Left ventricle myocardium superior (tissue), 1 donor: Measurements from ENCODE around the gene PARG. TPM values are rescaled to one million over a fixed set of nuclear protein-coding genes. Genes with fewer than 3 reads are reported as not detected.
"Not testable (repeated sequence)": the region's sequence is repeated elsewhere in the genome, so short reads cannot be mapped to it uniquely, and the experiment has no call there.

Source experiments
- ATAC-seq: fragments of 200-7000 bp; cut with Tn5 transposase; one replicate; pipeline ENCODE4 v1.9.1; 2020; ENCODE audit warnings: mild to moderate bottlenecking, moderate library complexity
- DNase-seq: peaks from one replicate; pipeline ENCODE4 v3.0.0-alpha.2; 2020
- intact Hi-C: fragments of 100-400 bp; cut with micrococcal nuclease; formaldehyde crosslinking; loops from one replicate; pipeline ENCODE4 v1.11.0; 2022
- total RNA-seq: library from RNA; stranded (reverse); fragmentation: NEBNext Ultra II Directional; extraction: Animal tissue kit (Norgen Biotek cat#: 25700); gene quantifications from one replicate; pipeline ENCODE4 v1.2.1, GENCODE V29; 2021
- donor health status: DM: no; HTN: yes; CAD: no; lungs with severe emphysema.

Gene PARG
- total RNA-seq, 1 donor from 2014 or later, result 22.7 TPM

- intact Hi-C loops, result no loop called here
Measured at GRCh38 chr10:49837051-49837478, 104.8 kb downstream of the PARG start.

GRCh38 chr10:49834976-49835375, 106.9 kb downstream of the PARG start:
- intact Hi-C loops, result no loop called here
- ATAC-seq (no peak), DNase-seq (no peak)

More at GRCh38 chr10:49837051-49837478, 104.8 kb downstream of the PARG start:
- no peak for ATAC-seq
- no peak for DNase-seq

DNA sequence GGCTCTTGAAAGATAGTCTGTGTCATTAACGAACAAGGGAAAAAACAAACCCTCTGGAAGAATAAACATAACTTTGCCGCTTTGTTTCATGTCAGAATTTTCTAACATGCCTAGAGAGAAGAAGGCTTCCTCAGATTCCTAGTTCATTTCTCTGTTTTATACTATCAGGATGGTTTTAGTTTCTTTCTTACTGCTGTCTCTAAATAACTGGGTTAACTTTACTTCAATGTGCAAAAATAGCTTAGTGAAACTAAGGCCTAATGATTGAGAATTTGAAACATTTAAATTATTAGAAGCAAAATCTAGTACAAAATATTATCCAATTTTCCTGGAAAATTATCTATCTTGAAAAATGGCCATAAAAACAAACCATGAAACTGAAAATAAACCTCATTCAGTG, 107.6 kb downstream of the PARG start:
- ATAC-seq (no peak), DNase-seq (no peak)
- intact Hi-C loops, result no loop called here

- DNase-seq (no peak), ATAC-seq (no peak)
- intact Hi-C loops, result no loop called here
Measured at GRCh38 chr10:49833168-49833567, 108.7 kb downstream of the PARG start.

DNA sequence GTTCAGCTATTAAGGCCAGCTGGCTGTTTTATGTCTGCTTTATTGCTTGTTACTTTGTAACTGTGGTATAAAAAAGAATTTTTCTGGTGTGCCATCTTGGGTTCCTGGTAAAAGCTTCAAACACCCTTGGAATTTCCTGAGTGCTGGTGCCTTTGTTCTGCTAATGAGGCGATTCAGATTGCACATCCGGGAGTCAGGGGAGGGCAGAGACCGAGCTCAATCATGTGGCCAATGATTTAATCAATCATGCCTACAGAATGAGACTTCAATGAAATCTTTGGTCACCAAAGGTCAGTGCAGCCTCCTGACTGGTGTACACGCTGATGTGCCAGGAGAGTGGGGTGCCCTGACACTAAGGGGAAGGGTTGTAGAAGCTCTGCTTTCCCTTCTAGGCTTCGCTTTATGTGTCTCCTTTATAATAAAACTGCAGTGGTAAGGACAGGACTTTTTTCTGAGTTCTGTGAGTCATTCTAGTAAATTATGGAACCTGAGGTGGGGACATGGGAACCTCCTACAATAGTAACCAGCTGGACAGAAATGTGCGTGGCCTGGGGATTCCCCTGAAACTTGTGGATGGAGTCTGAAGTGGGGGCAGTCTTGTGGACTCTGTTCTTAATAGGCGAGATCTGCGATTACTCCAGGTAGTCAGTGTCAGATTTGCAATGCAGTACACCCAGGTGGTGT, 110.3 kb downstream of the PARG start:
- intact Hi-C loops, result no loop called here
- ATAC-seq (no peak), DNase-seq (no peak)

DNA sequence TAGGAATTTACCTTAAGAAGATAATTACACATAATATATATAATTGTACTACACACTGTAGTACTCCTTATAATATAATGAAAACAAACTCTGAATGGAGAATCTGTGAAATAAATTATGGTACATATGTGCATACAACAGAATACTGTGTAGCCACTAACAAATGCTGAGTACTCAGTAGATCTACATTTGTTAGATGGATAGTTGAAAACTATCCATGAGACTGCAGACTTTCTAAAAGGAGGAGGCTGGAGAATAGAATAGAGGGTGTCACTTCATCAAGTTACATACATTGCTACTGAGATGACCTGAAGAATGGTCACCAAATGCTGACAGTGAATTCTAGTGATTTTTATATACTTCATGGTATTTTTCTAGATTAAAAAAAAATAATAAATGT, 111.0 kb downstream of the PARG start:
- DNase-seq, result no peak
- no peak for ATAC-seq
- intact Hi-C loops, result no loop called here

DNA sequence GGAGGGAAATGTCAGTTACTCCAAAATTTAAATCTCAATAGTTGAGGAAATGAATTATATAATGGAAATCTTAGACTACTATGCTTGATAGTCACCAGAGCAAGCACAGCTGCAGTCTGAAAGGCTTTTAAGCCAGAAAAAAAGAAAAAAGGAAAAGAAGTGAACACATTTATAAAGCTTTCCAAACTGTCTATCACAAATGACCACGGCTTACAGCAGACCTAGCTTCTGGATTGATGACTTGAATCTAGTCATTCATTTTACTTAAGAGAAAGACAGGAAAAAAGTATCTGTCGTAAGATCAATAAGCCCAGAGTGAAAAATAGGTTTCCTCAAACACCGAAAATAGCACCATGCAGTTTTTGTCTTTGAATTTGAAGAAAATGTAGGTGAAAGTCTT, 111.8 kb downstream of the PARG start:
- DNase-seq (no peak), ATAC-seq (no peak)
- intact Hi-C loops, result no loop called here

DNA sequence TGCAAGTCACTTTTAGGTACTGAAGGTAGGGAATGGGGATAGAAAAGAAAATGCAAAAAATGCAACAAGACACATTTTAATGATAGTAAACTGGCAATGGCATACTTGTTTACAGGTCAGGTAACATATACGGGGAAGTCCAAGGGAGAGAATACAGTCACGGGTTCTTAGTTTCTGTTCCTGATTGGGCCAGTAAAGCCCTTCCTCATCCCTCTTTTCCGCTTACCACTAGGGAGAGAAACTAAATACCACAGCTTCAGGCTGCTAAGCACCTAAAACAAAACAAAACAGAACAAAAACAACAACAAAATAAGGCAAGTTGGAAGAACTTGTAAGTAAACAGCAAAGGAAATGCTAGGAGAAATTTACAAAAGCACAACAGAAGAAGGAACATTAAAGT, 114.5 kb downstream of the PARG start:
- intact Hi-C loops, result no loop called here
- DNase-seq (no peak), ATAC-seq (no peak)

GRCh38 chr10:49819234-49819958, 122.4 kb downstream of the PARG start:
- intact Hi-C loops, result no loop called here
- ATAC-seq (no peak), DNase-seq (no peak)

GRCh38 chr10:49817845-49818244, 124.0 kb downstream of the PARG start:
- intact Hi-C loops, result no loop called here
- ATAC-seq (no peak), DNase-seq (no peak)

- DNase-seq (no peak), ATAC-seq (no peak)
- intact Hi-C loops, result no loop called here
Measured at GRCh38 chr10:49803988-49804387, 137.8 kb downstream of the PARG start.

DNA sequence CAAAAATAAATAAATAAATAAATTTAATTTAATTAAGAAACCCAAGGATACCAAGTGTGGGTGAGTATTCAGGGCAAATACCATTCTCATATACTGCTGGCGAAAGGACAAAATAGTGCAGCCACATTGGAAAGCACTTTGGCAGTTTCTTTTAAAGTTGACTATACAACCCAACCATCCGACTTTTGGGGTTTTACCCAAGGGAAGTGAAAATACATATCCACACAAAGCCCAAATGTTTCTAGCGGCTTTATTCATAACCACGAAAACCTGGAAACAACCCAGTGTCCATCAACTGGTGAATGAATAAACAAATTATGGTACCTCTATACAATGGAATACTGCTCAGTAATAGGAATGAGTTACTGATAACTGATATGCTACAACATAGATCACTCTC, 143.6 kb downstream of the PARG start:
- no peak for DNase-seq

DNA sequence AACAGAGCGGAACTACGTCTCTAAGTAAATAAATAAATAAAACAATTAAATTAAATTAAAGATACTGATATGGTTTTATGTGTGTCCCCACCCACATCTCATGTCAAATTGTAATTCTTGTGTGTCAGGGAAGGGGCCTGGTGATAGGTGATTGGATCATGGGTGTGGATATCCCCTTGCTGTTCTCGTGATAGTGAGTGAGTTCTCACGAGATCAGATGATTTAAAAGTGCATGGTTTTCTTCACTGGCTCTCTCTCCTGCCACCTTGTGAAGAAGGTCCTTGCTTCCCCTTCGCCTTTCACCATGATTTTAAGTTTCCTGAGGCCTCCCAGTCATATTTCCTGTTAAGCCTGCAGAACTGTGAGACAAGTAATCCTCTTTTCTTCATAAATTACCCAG, 150.7 kb downstream of the PARG start:
- ATAC-seq (no peak), DNase-seq (no peak)
- intact Hi-C loops, result no loop called here

More for the DNA sequence above, 143.6 kb downstream of the PARG start:
- no peak for ATAC-seq
- intact Hi-C loops, result no loop called here

- intact Hi-C loops, result no loop called here
- DNase-seq, result no peak
- ATAC-seq, result peak; percentile 20
Measured at GRCh38 chr10:49784681-49785080, 157.1 kb downstream of the PARG start.

DNA sequence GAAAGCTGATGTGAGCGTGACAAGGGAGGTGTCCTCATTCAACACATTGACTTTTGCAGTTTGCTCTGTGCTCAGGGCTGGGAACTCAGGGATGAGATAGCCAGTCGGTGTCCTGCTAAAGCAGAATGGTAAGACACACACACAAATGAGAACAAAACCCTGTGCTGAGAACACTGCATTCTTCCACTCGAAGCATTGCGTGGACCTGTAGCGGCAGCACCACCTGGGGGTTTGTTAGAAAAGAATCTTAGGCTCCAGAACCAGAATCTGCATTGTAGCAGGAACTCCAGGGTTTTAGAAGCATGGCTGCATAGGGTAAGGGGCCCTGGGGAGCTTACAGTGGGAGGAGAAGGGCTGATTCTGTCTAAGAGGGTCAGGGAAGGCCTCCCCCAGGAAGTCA, 158.2 kb downstream of the PARG start:
- DNase-seq (no peak), ATAC-seq (no peak)
- intact Hi-C loops, result no loop called here

GRCh38 chr10:49781247-49781646, 160.6 kb downstream of the PARG start:
- DNase-seq (no peak), ATAC-seq (no peak)
- intact Hi-C loops, result no loop called here

DNA sequence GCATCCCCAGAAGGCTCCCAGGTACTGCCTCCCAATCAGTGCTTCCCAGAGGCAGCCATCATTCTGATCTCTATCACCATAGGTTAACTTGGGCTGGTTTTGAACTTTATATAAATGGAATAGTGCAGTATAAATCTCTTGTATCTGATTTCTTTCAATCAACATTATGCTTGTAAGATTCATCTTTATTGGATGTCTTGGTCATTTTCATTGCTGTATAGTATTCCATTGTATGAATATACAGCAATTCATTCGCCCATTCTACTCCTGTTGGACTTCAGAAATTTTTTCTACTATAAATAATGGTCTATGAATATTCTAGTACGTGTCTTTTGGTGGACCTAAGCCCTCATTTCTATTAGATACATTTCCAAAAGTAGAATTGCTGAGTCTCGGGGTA, 163.6 kb downstream of the PARG start:
- no peak for ATAC-seq
- intact Hi-C loops, result no loop called here
- no peak for DNase-seq

GRCh38 chr10:49776851-49777250, 165.0 kb downstream of the PARG start:
- DNase-seq (no peak), ATAC-seq (no peak)
- intact Hi-C loops, result no loop called here

DNA sequence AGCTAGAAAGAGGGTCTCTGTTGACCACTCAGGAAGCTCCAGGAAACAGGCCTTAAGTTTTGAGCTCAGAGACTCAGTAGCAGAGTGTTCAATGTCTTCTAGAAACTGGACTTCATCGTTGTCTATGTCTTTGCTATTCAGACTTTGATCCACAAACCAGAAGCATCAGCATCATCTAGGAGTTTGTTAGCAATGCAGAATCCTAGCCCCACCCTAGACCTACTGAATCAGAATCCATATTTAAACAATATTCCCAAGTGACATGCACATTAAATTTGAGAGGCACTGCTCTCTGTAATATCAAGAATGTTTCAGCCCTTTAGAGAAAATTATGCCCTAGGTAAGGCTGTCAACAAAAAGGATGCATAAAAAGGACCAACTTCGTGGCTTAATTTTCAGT, 166.8 kb downstream of the PARG start:
- intact Hi-C loops, result no loop called here
- ATAC-seq (no peak), DNase-seq (no peak)

DNA sequence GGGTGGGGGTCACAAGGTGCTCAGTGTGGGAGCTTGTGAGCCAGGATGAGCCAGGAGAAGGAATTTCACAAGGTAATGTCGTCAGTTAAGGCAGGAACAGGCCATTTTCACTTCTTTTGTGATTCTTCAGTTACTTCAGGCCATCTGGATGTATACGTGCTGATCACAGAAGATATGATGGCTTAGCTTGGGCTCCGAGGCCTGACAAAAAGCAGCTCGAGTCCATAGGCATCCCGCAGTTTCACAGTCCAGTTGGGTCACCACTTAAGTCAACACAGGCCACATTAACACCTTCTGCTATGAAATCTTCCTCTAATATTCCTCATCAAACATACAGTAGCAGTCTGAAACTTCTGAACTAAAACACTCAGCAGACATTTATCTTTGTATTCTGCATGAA, 168.9 kb downstream of the PARG start:
- ATAC-seq, DNase-seq, intact Hi-C loops: not testable (repeated sequence)

DNA sequence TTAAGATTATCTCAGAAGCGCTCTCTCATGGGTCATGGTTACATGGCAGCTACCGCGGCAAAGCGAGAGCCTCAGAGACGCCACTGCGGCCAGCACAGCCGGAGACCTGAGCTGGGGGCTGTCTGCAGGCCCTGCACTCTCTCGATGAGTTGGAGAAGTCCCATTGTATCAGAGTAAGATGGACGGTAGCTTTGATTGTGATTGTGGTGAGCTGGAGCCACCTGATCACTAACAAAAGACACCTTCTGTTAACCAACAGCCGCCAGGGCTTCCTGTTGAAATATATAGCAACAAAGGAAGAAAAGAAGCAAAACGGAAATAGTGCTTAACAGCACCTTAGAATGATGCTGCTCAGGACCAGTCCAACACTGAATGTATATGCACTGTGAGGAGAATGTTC, 170.8 kb downstream of the PARG start:
- intact Hi-C loops, ATAC-seq, DNase-seq: not testable (repeated sequence)
